Keratinocyte (primary cell): Measurements from ENCODE around the gene FAF1. TPM values are rescaled to one million over a fixed set of nuclear protein-coding genes. Genes with fewer than 3 reads are reported as not detected.

Experiments used
- DNase-seq: peaks from one replicate; pipeline ENCODE4 v3.0.0-alpha.2; 2011; ENCODE audit warnings: low read depth, missing footprints, low spot score
- FAIRE-seq: peaks from 2 replicates; lab custom pipeline; 2011; peaks lifted over from hg19 to GRCh38; lab: Jason Lieb, UNC
- H2AFZ ChIP-seq: 2 replicates; pipeline ENCODE4 v1.6.0; 2012; ENCODE audit warnings: low read length, control low read depth, inconsistent platforms; ENCODE audit not compliant: control insufficient read depth
- H3K27ac ChIP-seq: 2 replicates; pipeline ENCODE4 v1.5.1; 2011; ENCODE audit warnings: low read length; ENCODE audit not compliant: control insufficient read depth, insufficient read depth
- H3K27me3 ChIP-seq: 3 replicates; pipeline ENCODE4 v1.6.0; 2011; ENCODE audit warnings: low read length; ENCODE audit not compliant: control insufficient read depth, insufficient read depth; ENCODE audit errors: extremely low read depth
- H3K36me3 ChIP-seq, 2 experiments: 2 replicates in 1 of 2; 3 replicates in 1 of 2; pipeline ENCODE4 v1.5.1; 2011; ENCODE audit warnings: low read length in 2 of 2, mild to moderate bottlenecking in 1 of 2; ENCODE audit not compliant: control insufficient read depth in 2 of 2, insufficient read depth in 2 of 2; ENCODE audit errors: extremely low read depth in 1 of 2
- H3K4me1 ChIP-seq: 3 replicates; pipeline ENCODE4 v1.5.1; 2011; ENCODE audit warnings: low read length; ENCODE audit not compliant: control insufficient read depth, insufficient read depth; ENCODE audit errors: extremely low read depth
- H3K4me2 ChIP-seq: 3 replicates; pipeline ENCODE4 v1.6.0; 2011; ENCODE audit warnings: low read depth, low read length; ENCODE audit not compliant: control insufficient read depth, insufficient read depth; ENCODE audit errors: extremely low read depth
- H3K4me3 ChIP-seq, 3 experiments: fragments of 200-600 bp in 1 of 3; sonication (generic) in 1 of 3; 2 replicates in 2 of 3; 3 replicates in 1 of 3; pipeline ENCODE4 v1.5.1; 2011 to 2016; ENCODE audit warnings: low read length in 3 of 3, mild to moderate bottlenecking in 3 of 3, control low read depth in 2 of 3, inconsistent platforms in 1 of 3, low read depth in 1 of 3, mixed read lengths in 1 of 3, mixed run types in 1 of 3, moderate library complexity in 1 of 3; ENCODE audit not compliant: control insufficient read depth in 2 of 3, insufficient read depth in 2 of 3; ENCODE audit errors: extremely low read depth in 1 of 3
- H3K79me2 ChIP-seq: 2 replicates; pipeline ENCODE4 v1.6.0; 2012; ENCODE audit warnings: low read length; ENCODE audit not compliant: control insufficient read depth, insufficient read depth
- H3K9ac ChIP-seq: 3 replicates; pipeline ENCODE4 v1.6.0; 2011; ENCODE audit warnings: low read length; ENCODE audit not compliant: control insufficient read depth, insufficient read depth; ENCODE audit errors: extremely low read depth
- H3K9me1 ChIP-seq: 3 replicates; pipeline ENCODE4 v1.6.0; 2011; ENCODE audit warnings: low read length; ENCODE audit not compliant: control insufficient read depth, insufficient read depth; ENCODE audit errors: extremely low read depth
- H3K9me3 ChIP-seq: 2 replicates; pipeline ENCODE4 v1.5.1; 2012; ENCODE audit warnings: low read depth, low read length; ENCODE audit not compliant: control insufficient read depth
- H4K20me1 ChIP-seq: 3 replicates; pipeline ENCODE4 v1.6.0; 2011; ENCODE audit warnings: low read length; ENCODE audit not compliant: control insufficient read depth, insufficient read depth; ENCODE audit errors: extremely low read depth
- CTCF ChIP-seq, 3 experiments: IDR thresholded peaks in 1 of 3; conservative IDR thresholded peaks in 1 of 3; optimal IDR thresholded peaks in 1 of 3; 2 replicates in 2 of 3; 3 replicates in 1 of 3; pipeline versions ENCODE3 to v1.5.1; 2011; ENCODE audit warnings: low read length in 3 of 3, mild to moderate bottlenecking in 3 of 3, moderate library complexity in 2 of 3, control low read depth in 1 of 3, inconsistent platforms in 1 of 3; ENCODE audit not compliant: insufficient read depth in 2 of 3; ENCODE audit errors: extremely low read depth in 1 of 3
- EZH2 ChIP-seq: IDR thresholded peaks from one replicate; pipeline ENCODE4 v1.6.1; 2012; ENCODE audit warnings: inconsistent platforms, mild to moderate bottlenecking, low read length, moderate library complexity
- dilution Hi-C: fragments of 300-500 bp; cut with MboI; formaldehyde crosslinking; loops from one replicate; pipeline ENCODE4 v1.7.0; 2020; ENCODE audit warnings: low sequenced_read_pairs; ENCODE audit not compliant: extremely low pct_ligation_motif_present
- polyA plus RNA-seq, 5 experiments: library from polyadenylated mRNA; depleted of rRNA in 3 of 5; stranded (reverse) in 3 of 5; stranded (forward) in 1 of 5; unstranded in 1 of 5; fragments of >200 nt; gene quantifications; 1 replicate in 1 of 5; 2 replicates in 3 of 5; 3 replicates in 1 of 5; pipeline versions ENCODE4 v1.2.1 to v1.2.3, GENCODE V29; 2011 to 2012; ENCODE audit warnings: missing spikeins in 2 of 5, low read depth in 1 of 5, low replicate concordance in 1 of 5

FAF1 gene
- polyA plus RNA-seq, 1 donor (not counting 4 experiments of a cell fraction or from before 2014, with no cell fraction given): 33.1 TPM

GRCh38 chr1:50476800-50477199, 483.3 kb downstream of the FAF1 start:
- TF ChIP-seq EZH2: no peak
- TF ChIP-seq CTCF (optimal IDR thresholded peaks at IDR 0.05 in 1 of 3, IDR thresholded peaks at IDR 0.05 in 1 of 3, conservative IDR thresholded peaks at IDR 0.05 in 1 of 3; ENCODE audit: extremely low read depth in 1 of 3, insufficient read depth in 2 of 3, low read length in 3 of 3): no peak
- H3K9me3 ChIP-seq: no peaks in the 10 kb centered on the region
- no peaks in the 10 kb centered on the region for H4K20me1 ChIP-seq
- no peaks in the 10 kb centered on the region for H3K79me2 ChIP-seq
- H3K9me1 ChIP-seq: no peaks in the 10 kb centered on the region
- dilution Hi-C loops: no loop called here
- no peak overlapping the region for H3K9ac ChIP-seq
- H3K27me3 ChIP-seq: no peaks in the 10 kb centered on the region
- H3K4me3 ChIP-seq: no peak overlapping the region
- no peak for DNase-seq
- peaks cover 4% of the 10 kb centered on the region in 2 experiments for H3K36me3 ChIP-seq
- H3K4me2 ChIP-seq: no peak overlapping the region
- H3K4me1 ChIP-seq: no peaks in the 10 kb centered on the region
- H3K27ac ChIP-seq: no peak overlapping the region
- H2AFZ ChIP-seq: no peak overlapping the region
- FAIRE-seq: no peak

DNA sequence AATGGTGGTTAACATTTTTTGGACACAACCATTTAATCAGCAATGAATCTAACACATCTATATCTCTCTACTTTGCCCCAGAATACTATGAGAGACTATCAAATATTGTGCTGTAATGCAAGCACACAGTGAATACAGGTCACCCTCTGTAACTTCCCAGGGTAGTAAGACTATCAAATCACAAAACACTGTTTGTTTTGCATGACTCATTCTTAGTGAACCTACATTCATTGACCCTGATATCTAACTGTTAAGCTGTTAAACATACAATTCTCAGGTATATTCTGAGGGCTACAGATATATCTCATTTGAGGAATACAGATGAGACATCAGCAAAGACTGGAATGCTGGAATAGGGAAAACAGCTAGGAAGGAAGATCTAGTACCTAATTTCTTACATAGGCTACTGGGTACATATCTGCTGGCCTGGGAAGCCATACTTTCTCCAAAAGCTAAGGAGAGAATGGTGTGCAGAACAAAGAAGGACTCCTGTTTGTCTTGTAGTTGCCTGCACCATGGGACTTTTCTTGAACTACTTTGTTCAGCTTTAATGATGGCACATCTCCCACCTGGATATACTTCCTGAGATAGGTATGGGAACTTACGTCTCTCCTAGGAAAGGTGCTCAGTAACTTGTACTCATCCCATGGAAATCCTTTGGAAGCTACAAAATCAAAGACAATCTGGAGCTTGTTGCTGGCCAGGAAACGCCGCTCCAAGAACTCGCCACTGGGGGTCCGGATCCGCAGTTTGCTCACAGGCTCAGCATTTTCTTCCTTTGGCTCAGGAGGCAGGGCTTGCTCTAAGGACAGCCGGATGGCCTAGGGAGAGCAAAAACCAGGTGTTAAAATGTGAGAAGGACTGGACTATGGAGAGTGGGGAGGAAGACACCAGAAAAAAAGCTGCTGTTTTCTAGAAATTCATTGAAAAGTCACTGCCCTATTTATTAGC, 484.9 kb downstream of the FAF1 start:
- no peak for DNase-seq
- Histone ChIP-seq H2AFZ (no peak overlapping the region), H3K27me3 (no peaks in the 10 kb centered on the region)

More for the DNA sequence above, 484.9 kb downstream of the FAF1 start:
- Histone ChIP-seq H3K36me3 (peaks cover 4% of the 10 kb centered on the region in 2 experiments), H3K9me1 (no peaks in the 10 kb centered on the region), H3K4me1 (no peaks in the 10 kb centered on the region), H3K4me3 (no peak overlapping the region), H3K9me3 (no peaks in the 10 kb centered on the region), H3K9ac (no peak overlapping the region), H3K27ac (no peak overlapping the region), H3K79me2 (no peaks in the 10 kb centered on the region), H3K4me2 (no peak overlapping the region), H4K20me1 (no peaks in the 10 kb centered on the region)
- FAIRE-seq: peak; percentile 34
- dilution Hi-C loops: no loop called here
- TF ChIP-seq EZH2 (no peak), CTCF (optimal IDR thresholded peaks at IDR 0.05 in 1 of 3, IDR thresholded peaks at IDR 0.05 in 1 of 3, conservative IDR thresholded peaks at IDR 0.05 in 1 of 3; ENCODE audit: extremely low read depth in 1 of 3, insufficient read depth in 2 of 3, low read length in 3 of 3) (no peak)
